Stimulated activated CD8-positive, alpha-beta memory T cell treated with anti-CD3 and anti-CD28 coated beads, Interleukin-2, amount 100 ng/mL, for 1 hour (primary cell): ENCODE results near the gene ACAP2.
"Not testable (repeated sequence)": the region's sequence is repeated elsewhere in the genome, so short reads cannot be mapped to it uniquely, and the experiment has no call there.

Experiments used
- DNase-seq, 2 donors: peaks; one replicate each; pipeline ENCODE4 v3.0.0-alpha.2; 2020; ENCODE audit warnings: low read depth in 2 of 2

ACAP2 gene

DNA sequence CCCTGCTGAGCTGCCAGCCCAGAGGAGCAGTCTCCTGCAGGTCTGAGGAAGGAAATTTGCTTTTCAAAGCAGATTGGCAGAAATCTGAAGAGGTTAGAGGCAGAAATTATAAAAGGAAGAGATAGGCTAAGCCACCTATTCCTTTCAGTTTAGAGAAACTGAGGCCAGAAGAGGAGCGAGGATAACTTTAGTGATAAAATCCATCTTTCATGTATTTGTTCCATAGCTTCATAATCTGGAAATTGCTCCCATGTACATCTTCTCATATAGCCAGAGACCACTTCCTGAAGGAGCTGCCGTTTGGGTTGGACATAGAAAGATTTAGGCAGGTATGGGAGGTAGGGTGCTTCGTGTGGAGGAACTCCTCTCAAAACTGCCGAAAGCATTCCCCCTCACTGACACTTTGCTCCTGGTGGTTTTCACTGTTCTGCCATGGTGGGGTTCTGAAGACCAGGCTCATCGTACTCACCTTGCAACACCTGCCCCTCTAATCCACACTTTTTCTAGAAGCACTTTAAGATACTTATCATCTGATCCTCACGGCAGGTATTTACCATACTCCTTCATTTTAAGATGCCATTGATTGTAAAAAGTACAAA lies 670 bp upstream of the ACAP2 start:
- no peak for DNase-seq

DNA sequence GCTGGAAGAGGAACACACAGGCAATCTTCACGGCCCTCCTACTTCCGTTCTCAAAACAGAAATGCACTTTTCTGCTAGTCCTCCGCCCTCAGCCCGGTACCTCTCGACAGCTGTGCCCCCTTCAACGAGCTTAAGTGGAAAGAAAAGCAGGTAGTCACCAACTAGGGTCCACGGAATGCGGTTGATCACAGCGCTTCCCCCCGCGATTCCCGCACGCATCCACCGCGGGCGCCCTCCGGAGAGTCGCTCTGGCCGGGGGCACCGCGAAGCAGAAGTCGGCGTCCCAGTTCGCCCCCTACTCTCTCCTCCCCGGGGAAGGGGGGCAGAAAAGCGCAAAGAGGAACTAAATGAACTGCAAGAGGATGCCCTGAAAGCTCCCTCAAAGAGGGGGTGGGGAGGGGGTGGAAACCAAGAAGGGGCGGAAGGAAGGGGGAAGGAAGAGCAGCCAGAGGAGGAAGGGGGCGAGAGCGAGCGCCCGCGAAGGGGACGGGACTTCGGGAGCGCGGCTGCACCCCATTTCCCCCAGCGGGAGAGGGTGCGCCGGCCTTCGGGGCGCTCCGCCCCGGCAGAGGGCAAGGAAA lies 738 bp downstream of the ACAP2 start:
- DNase-seq, result peak; percentile 2 to 23

DNA sequence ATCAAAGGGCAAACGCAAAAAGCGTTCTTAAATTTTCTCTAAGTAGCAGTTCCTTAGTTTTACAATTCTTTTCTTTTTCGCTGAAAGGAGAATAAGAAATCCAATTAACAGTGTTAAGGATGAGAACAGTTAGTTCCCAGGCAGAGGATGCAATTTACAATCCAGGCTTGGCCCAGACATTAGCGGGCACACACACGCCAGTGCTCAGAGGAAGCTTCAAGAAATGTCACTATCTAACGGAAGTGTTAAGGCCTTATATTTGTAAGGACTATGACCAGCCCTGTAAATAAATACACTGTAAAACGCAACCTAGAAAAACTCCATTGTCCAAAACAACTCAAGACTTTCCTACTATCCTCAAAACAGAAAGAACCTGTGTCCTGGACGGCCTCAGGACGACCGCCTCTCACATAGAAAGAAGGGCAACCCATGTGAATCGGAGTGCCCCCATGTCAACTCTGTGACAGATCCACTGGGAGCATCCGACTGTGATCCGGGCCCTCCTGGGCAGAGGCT lies 1.3 kb downstream of the ACAP2 start:
- no peak for DNase-seq

DNA sequence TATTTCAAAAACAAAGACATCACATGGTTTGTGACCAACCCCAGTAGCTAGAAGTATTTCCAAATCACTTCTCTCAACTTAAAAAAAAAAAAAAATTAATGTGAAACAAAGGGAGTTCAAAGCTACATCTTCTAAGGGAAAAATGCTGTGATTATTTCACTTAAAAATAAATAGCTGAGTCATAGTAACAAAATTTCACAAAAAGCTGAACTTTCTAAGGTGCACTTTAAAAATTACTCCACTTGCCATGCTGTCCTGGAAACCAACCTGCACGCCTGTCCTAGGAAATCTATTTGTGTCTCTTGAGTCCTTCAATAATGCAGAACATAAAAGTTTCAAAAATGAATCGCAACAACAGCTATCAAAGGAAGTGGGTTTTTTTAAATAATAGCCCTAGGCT lies 1.8 kb downstream of the ACAP2 start:
- no peak for DNase-seq

DNA sequence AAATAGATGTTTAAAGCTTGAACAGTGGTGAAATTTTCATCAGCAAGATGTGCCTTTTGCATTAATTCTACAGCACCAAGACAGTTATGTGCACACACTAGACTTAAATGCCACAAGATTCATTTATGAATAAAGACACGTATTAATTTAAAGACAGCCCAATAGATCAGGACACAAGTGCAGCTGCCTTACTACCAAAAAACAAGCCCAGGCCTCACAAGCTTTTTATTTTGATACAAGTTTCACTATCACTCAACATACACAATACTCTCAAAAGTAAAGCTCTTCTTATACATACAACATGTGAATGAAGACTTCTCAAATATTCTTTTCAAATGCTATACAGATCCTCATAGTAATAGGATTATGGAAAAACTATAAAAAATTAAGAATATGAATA lies 2.4 kb downstream of the ACAP2 start:
- no peak for DNase-seq

DNA sequence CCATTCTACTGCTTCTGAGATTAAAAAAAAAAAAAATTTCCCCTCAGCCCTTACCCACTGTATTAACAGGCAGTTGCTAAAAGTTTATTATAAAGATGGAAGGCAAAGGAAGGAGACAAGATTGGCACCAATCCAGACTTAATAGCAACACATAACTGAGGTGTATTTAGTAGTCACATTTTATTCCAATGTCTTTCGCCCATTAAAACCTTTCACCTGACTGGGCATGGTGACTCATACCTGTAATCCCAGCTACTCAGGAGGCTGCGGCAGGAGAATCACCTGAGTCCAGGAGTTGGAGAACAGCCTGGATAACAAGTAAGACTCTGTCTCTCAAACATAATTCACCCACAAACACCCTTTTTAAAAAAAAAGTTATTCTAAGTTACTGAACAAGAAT lies 4.4 kb downstream of the ACAP2 start:
- DNase-seq, result no peak

DNA sequence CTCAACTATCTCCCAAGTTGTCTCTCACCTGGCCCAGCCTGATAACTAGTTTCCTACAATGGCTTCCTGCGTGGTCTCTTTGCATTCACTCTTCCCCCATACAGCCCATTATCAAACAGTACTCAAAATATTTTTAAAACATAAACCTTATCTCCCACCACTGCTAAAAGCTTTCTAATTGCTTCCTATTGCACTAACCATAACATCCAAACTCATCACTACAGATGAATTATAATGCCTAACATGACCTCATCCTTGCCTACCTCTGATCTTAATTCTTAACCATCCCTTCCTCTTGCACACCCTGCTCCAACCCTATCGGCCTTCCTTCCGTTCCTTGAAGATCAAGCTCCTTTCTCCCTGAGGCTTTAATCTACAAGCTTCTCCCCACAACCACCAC lies 17.0 kb downstream of the ACAP2 start:
- DNase-seq, result no peak

DNA sequence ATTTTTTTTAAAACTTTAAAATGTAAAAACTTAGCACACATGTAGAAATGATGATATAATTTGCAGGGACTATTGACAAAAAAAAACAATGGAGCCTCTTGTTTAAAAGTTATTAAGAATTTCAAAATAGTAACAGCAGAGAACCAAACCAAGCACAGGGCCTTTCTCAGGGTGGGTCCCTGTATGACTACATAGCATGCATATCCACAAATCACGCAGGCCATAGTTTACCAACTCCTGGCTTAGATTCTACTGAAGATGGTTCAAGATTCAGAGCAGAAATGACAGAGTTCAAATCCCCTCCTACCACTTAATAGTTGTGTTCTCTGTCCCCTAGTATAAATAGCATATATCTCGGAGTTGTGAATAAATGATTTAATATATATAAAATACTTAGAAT lies 19.0 kb downstream of the ACAP2 start:
- no peak for DNase-seq

DNA sequence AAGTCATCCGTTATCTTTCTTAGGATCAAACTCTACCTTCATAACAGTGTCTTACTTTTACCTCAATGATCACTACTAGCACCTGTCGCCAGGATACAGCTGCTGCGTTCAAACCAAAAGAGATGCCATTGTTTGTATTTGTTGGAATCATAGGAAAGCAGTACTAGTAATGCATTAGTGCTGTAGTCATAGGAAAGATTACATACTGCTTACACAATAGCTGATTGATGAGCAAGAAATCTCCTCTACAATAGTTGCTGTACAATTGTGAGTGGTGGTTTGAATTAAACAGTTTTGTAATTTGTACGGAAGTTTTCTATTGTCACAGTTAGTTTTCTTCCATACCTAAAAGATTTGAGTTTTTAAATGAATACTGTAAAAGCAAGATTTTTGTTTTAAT lies 21.4 kb downstream of the ACAP2 start:
- no peak for DNase-seq

DNA sequence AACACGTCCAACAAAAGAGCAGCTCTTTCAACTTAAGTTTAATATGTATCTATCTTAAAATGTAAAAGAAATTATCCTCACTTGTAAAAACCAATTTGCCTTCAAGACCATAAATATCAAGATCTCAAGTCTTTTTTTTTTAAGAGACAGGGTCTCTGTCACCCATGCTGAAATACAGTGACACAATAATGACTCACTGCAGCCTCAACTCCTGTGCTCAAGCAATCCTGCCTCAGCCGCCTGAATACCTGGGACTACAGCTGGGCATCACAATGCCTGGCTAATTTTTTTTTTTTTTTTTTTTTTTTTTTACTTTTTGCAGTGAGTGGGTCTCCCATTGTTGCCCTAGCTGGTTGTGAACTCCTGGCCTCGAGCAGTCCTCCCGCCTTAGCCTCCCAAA lies 26.0 kb downstream of the ACAP2 start:
- DNase-seq, result no peak

DNA sequence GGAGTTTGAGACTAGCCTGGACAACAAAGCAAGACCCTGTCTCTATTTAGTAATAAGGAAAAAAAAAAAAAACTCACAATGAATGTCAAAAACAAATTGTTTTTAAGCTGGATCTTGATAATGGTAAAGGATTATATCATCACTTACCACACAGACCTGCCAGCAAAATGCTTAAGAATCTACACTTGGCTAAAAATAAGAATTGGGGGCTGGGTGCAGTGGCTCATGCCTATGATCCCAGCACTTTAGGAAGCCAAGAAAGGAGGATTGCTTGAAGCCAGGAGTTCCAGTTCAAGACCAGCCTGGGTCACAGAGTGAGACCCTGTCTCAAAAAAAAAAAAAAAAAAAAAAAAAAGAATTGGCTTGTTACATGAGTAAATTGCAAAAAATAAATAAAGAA lies 31.0 kb downstream of the ACAP2 start:
- no peak for DNase-seq

DNA sequence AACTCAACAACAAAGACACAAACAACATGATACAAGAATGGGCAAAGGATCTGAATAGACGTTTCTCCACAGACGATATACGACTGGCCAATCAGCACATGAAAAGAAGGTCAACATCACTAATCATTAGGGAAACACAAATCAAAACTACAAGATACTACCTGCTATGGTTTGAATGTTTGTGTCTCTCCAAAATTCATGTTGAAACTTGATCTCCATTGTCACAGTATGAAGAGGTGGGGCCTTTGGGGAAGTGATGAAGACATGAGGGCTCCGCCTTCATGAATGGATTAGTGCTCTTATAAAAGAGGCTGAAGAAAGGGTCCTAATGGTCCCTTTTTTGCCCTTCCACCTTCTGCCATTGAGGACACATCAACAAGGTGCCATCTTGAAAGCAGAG lies 32.3 kb downstream of the ACAP2 start:
- DNase-seq, result no peak

DNA sequence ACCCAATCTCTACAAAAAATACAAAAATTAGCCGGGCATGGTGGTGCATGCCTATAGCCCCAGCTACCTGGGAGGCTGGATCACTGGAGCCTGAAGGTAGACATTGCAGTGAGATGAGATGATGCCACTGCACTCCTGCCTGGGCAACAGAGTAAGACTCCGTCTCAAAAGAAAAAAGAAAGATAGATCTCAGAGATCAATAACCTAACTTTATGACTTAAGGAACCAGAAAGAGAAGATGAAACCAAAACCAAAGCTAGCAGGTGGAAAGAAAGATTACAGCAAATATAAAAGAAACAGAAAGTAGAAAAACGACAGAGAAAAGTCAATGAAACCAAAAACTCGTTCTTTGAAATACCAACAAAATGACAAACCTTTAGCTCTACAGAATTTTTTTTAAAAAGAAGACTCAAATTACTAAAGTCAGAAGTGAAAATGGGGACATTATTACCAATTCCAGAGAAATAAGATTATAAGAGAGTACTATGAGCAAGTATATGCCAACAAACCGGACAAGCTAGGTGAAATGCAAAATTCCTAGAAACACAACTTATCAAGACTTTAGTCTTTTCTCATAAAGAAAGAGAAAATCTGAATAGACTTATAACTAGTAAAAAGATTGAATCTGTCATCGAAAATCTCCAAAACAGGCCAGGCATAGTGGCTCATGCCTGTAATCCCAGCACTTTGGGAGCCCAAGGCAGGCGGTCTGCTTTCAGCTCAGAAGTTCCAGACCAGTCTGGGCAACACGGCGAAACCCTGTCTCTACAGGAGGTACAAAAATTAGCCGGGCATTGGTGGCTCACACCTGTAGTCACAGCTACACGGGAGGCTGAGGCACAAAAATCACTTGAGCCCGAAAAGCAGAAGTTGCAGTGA lies 35.0 kb downstream of the ACAP2 start:
- no peak for DNase-seq

DNA sequence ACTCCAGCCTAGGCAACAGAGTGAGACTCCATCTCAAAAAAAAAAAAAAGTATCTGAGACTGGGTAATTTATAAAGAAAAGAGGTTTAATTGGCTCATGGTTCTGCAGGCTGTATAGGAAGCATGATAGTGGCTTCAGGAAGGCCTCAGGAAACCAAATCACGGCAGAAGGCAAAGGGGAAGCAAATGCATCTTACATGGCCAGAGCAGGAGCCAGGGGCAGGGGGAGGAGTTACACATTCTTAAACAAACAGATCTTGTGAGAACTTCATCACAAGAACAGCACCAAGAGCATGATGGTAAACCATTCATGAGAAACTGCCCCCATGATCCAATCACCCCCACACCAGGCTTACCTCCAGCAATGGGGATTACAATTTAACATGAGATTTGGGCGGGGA lies 37.2 kb downstream of the ACAP2 start:
- DNase-seq, result no peak

DNA sequence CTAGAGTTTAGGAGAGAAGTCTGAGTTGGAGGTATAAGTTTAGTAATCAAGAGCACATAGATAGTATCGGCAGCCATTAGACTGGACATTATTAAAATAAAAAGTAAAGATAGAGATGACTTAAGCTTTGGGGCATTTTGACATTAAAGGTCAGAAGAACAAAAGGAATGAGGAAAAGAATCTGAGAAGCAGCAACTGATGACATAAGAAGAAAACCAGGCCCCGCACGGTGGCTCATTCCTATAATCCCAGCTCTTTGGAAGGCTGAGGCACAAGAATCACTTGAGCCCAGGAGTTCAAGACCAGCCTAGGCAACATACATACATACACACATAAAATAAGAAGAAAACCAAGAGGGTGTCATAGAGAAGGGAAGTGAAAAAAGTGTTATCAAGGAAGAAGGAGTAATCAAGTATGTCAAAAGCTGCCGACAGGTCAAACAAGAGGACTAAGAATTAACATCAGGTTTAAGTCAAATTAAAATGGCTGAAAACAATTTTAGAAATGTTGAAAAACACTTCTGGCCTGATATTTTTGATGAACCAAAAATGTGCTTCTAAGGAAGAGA lies 38.9 kb downstream of the ACAP2 start:
- no peak for DNase-seq

DNA sequence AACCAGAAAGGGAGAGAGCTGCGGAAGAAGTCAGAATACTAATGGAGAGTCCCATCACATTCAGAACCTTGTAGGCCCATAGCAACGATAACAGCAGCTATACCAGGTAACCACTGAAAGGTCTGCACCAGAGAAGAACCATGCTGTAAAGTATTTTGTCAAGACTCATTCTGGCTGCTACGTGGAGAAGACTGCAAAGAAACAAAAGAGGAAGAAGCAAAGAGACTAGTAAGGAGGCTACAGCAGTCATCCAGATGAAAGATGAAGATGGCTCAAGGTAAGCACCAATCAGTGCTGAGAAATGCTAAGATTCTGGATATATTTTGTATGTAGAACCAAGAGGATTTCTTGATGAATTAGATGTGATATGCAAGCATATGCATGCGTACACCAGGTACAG lies 39.6 kb downstream of the ACAP2 start:
- DNase-seq, result no peak

DNA sequence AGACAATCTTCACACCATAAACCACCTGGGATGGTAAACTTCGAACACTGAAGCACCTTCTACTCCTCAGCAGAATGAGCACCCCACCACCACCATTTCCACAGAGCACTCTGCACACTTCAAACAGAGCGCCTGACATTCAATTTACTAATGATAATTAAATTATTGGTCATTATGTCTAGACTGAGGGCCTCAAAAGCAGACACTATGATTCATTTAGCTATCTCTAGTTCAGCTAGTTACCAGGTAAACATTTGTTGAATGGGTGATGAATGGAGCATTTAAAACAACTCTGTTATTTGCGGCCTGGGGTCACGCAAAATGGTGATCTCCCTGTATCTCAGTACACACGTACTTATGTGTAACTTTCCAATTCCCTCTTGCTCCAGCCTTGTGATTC lies 40.9 kb downstream of the ACAP2 start:
- no peak for DNase-seq

DNA sequence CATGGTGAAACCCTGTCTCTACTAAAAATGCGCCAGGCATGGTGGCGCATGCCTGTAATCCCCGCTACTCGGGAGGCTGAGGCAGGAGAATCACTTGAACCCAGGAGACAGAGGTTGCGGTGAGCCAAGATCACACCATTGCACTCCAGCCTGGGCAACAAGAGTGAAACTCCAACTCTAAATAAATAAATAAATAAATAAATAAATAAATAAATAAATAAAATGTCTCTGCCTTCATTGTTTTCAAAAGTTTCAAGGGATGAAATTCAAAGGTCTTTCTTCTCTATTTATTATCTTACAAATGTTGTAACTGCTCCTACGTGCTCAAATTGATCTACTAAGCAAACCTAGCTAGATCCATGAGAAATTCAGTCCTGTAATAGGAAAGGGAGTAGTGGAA lies 44.4 kb downstream of the ACAP2 start:
- DNase-seq, result not testable (repeated sequence)

DNA sequence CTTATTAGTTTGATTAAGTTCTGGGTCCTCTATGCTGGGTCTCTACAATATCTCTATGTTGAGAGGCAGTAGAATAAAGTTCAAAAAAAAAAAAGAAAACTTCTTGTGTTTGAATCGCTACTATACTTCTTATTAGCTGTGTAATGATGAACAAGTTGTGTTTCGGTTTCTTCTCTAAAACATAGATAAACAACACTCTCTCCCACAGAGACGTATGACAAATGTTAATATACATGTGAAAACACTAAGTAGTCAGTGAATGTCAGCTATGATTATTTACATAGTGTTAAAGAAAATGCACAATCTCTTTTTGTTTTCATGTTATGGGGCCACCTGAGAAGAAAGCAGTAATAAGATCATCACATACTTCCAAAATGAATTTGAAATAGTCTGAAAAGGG lies 45.3 kb downstream of the ACAP2 start:
- no peak for DNase-seq

DNA sequence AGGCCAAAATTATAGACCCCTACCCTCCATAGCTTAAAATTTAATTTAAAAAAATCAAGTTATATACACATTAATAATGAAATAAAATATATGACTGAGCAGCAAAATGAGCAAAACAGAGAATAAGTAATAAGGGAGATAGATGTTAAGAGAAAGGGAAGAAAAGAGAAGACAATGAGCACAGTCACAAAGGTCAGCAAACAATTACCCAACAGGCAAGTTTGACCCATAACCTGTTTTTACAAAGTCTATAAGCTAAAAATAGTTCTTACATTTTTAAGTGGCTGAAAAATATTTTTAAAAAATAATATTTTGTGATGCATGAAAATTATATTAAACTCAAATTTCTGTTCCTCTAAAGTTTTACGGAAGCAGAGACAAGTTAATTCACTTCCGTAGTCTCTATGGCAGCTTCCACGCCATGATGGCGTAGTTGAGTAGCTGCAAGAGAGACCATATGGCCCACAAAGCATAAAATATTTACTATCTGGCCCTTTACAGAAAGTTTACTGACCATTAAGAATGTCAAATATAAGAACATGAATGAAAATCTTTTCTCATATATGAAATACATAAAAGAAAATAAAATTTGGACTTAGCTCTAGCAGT lies 47.5 kb downstream of the ACAP2 start:
- no peak for DNase-seq

DNA sequence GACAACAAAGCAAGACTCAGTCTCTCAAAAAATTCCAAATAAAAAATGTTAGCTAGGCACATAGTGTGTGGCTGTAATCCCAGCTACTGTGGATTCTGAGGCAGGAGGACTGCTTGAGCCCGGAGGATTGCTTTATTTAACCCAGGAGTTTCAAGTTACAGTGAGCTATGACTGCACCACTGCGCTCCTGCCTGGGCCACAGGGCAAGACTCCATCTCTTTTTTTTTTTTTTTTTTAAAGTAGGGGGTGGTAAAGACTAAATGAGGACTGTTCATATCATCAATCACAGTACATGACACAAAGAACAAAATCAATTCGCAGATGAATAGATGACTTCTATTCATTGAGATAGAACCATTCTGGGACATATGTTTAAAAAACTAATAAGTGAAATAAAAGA lies 48.1 kb downstream of the ACAP2 start:
- no peak for DNase-seq

DNA sequence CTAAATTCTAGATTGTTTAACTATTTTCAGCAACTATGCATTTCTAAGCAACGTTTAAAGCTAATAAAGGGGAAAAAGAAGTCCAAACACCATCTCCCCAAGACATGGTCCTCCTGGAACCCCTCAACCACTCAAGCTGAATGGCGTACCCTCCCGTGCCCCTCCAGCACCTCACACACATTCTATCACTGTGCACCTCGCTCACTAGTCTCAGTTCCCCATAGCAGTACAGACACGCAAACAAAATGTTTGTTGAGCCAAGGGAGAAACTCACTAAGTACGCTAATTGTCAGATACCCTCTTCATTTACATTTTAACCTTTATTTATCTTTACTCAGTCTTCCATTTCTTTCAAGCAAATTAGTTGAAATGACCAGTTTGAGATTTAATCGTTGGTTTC lies 48.8 kb downstream of the ACAP2 start:
- DNase-seq, result no peak
